ENCODE measurements around the gene CNTN6.
"Not testable (repeated sequence)": the region's sequence is repeated elsewhere in the genome, so short reads cannot be mapped to it uniquely, and the experiment has no call there.

Gene CNTN6

DNA sequence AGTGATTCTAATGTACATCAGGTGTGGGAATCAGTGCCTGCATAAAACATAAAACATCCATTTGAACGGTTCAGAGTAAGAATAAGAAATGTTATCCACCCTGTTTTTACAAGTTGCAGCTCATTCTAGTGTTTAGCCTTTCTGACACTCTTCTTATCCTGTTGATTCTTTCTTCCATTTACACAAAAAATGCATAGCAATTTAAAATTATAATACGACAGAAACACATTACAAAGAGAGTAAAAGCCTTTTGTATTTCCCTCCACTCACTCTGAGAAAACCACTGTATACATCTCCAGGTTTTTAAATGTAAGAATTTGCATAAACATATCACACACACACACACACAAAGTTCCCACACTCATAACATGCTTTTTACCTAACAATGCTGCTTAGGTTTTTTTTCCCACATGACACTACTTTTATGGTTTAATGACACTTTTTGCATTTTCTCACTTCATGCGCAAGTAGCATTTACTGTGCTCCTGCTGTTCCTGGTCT, 199.8 kb downstream of the CNTN6 start:
- no peak for DNase-seq

DNA sequence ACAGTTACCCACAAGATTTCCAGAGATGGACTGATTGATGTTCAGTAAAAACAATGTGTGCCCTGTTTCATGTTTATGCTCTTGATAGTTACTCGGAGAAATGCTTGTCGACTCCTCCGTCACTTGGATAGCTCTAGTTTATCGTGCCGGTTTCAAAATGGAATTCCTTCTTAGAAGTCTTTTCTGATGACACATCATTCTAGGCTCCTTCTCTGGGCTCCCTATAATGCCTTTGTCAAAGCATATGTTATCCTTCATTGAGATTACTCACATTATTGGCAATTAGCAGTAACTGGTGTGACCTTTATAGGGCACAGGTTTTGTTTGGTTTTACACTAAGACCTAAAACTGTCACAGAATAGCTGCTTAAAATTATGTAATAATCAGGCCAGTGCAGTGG, 201.8 kb downstream of the CNTN6 start:
- DNase-seq = no peak

DNA sequence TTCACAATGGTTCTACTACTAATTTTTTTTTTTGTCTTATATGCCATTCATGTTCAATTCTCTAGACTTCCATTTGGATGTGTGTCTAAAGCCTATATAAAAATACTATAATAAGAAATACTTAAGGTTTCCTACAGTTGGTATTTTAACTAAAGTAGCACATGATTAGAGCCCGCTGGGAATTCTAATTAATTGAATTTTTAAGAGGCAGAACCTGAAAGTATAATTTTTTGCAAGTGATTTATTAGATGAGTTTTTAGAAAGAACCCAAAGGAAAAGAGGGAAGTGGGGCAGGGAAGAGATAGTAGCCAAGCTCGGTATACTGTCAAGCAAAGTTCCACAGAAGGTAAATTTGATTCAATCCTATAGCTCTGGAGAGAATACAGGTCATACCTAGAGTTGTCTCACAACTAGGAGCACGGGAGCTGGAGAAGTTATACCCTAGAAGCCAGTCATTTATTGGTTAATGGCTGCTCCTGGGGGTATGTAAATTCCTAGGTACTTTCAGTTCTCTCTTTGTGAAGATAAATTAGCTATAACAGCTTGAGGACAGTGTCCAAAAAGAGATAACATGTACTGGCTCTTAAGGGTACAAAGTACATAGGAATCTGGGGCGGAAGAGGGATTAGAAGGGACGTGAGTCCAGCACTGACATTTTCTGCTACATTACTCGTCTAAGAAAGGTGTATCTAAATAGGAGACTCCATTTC, 225.6 kb downstream of the CNTN6 start:
- DNase-seq = no peak

DNA sequence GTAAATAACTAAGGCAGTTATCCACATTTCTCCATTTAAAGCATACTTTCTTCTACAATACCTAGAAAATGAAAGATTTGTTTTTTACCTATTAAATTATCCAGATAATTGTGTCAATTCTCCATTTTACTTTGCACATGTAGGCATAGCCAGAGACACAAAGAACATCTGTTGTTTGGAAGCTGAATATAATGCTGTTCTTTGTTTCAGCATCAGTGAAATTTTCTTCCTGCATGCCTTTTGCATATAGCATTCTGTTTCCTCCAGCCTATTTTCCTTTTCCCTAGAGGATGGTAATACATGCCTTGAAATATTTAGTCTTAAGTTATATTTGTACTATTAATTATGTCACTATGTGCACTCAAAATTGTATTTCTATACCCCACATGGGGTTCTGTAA, 233.7 kb downstream of the CNTN6 start:
- DNase-seq = no peak

DNA sequence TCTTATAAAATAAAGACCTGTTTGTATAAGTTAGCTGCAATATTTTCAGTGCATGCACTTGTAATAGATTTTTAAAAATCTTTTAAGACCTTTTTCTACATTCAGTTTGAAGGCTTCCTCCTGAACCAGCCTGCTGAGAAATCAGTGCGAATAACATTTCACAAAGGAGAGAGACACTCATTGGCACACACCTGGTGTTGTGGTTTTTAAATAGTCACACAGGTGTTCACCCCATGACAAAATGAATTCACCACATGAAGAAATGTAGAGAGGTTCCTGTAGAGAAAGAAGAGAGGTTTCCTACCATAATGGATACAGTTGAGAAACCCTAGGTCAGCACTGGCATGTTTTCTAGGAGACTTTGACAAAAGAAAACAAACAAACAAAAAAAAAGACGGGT, 237.3 kb downstream of the CNTN6 start:
- no peak for DNase-seq

DNA sequence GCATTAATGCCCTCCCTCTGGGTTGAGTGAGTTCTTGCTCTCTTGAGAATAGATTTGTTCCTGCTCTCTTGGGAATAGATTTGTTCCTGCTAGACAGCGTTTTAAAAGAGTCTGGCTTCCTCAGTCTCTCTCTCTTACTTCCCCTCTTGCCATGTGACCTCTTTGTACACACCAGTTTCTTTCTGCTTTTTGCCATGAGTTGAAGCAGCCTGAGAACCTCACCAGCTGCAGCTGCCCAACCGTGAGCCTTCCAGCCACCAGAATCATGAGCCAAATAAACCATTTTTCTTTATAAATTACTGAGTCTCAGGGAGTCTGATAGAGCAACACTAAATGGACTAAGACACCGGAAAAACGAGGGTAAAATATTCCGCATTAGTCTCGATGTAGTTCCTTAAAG, 253.6 kb downstream of the CNTN6 start:
- no peak for DNase-seq

DNA sequence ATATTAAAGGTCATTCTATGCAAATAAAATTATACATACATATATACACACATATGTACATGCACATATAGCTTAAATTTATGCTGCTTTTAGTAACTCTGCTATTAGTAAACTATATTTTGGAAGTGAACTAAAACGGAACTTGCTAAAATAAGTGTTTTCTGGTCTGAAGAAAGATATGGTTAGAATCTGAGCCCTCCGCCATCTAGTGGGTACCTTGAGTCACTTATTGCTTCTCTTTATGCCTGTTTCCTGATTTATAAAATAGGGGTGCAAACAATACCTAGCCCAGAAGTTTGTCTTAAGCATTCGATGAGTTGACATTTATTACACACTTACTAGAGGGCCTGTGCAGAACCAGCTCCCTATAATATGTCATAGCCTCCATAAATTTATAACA, 255.7 kb downstream of the CNTN6 start:
- no peak for DNase-seq

DNA sequence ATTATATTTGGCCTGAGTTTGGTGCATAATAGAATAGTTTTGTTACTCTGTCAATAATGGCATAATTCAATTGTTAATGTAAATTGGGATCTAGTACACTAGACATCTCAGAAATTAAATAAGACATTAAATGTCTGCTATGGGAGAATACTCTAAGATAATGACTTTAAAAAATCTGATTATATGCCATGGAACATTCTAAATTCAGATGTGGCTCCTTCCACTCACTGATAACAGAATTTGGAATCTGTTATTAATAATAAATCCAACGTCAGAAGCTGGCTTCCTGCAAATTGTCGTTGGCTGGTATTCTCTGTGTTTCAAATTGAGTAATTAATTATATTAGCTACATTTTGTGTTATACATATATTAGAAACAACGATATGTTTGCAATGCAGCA, 258.1 kb downstream of the CNTN6 start:
- no peak for DNase-seq

DNA sequence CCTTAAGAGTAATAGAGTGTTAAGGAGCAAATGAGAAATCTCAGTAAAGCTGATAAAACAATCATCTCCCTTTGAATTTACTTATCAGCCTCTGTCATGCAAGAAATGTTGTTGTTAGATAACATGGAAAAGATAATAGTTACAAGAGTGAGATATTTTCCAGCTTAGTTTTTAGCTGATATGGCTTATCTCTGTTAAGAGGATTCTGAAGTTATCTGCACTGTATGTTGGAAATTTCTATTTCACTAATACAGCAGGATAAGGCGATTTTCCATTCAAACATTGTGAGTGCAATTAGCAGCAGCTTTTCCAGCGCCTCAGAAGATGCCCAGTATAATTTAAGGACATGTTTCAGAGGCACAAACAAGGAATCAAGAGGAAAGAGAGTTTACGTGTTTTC, 262.9 kb downstream of the CNTN6 start:
- no peak for DNase-seq

DNA sequence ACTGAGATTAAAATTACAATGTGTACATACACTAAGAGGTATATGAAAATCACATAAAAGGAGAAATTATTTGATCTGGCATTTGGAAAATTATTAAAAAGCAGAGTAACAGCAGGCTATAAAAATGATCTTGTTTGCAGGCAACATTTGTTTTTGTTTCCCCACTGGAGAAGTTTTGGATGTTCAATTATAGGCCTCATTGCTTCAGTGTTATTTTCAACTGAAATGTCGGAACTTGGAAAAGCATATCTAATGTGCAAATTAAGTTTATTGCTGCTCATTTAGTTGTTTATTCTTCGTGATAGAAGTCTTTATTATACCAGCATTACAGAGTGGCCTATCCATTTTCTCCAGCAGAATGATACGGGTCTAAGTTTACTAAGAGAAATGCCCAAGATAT, 263.3 kb downstream of the CNTN6 start:
- no peak for DNase-seq

DNA sequence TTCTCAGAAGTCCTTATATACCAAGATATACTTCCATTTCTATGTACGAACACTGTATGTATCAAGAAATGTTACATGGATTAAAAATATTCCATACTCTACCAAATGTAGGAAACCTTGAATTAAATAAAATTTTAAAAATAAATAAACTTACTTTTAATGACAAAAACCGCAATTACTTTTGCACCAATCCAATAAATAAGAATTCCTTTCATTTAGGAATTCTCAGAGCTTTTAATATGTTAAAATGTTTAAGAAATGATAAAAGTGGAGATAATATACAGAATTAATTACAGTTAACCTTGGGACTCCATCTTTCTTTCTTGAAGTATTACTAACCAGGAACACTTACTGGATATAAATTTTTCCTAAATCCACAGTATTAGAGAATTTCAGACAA, 272.7 kb downstream of the CNTN6 start:
- no peak for DNase-seq

DNA sequence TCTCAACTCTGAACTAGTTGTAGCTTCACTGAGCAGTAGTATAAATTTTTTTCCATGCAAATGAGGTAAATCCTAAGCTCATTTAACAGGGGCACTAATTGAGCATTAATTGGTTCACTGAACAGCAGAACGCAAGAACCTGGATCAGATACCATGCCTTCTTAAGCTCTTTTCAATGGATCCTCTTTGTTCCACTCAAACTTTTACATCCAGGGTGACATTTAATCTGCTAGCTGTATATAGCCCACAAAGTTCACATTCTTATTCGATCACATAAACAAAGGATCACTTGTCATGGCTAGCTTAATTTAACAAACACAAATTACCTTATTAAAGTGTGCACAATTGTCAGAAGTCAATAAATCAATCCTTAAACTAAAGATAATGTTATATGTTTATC, 281.6 kb downstream of the CNTN6 start:
- DNase-seq = no peak

DNA sequence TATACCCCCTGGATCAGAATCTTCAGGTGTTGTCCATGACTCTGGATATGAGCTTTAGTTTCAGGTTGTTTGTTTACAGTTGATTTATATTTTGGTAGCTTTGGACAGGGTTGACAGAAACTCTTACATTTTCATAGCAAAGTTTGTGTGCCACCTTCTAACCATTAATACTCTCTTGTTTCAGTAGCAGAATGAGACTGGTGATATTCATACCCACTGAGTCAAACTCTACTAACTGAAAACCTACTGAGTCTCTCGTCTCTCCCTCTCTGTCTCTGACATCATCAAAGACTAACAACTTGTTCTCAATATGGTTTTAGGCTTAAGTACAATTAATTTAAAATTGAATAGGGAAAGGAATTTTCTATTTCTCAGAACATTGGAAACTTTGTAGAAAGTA, 282.3 kb downstream of the CNTN6 start:
- no peak for DNase-seq

DNA sequence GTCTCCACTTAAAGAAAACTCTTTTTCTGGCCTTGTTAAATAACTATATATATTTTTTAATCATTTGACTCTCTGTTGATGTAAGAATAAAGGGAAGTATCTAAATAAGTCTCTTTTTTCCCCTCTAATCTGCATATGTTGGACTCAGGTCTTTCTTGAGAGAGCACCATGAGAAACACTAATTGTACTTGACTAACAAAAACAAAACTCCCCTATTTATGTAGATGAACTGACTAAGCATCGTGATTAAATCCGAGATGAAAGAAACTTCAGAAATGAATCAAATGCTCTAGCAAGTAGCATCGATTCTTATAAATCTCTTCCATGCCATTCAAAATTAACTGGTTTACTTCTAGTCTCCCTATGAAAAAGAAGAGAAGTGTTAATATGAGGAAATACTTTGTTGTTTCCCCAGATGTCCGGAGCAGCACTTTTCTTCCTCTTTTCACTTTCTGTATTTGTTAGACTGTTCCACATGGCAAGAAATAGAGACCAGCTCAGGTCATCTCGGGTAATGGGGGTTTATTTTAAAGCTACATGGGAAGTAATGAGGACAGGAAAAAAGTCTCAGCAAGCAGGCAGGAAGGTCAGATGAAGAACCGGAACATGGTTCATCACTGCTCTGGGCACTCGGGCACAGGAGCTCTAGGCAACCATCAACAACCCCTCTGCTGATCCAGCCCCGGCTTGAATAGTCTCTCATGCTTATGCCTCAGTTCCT, 288.3 kb downstream of the CNTN6 start:
- DNase-seq = no peak

DNA sequence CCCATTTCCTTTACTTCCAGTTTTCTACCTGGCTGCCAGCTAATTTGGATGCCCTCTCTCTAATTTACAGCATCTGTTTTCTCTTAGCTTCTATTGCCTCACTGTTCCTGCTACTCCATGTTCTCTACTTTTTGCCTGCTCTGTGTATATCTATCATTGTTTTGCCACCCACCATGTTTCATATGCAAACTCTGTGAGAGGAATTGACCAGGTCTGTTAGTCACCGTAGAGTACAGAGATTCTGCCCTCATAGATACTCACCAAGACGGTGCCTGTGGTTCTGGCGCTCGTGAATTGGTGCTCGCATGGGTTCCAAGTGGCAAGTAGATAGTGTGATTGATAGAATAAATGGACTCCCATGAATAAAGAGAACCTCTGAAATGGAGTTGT, 288.8 kb downstream of the CNTN6 start:
- DNase-seq = no peak

DNA sequence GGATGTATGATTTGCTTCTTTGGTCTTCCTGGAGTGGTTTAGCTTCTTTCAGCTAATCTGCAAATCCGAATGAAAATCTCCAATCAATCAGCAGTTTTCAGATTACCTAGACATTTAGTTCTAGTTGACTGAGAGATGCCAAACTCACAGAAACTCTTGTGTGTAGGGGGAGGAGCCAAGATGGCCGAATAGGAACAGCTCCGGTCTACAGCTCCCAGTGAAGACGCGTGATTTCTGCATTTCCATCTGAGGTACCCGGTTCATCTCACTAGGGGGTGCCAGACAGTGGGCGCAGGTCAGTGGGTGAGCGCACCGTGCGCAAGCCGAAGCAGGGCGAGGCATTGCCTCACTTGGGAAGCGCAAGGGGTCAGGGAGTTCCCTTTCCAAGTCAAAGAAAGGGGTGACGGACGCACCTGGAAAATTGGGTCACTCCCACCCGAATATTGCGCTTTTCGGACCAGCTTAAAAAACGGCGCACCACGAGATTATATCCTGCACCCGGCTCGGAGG, 294.6 kb downstream of the CNTN6 start:
- not testable (repeated sequence) for DNase-seq

DNA sequence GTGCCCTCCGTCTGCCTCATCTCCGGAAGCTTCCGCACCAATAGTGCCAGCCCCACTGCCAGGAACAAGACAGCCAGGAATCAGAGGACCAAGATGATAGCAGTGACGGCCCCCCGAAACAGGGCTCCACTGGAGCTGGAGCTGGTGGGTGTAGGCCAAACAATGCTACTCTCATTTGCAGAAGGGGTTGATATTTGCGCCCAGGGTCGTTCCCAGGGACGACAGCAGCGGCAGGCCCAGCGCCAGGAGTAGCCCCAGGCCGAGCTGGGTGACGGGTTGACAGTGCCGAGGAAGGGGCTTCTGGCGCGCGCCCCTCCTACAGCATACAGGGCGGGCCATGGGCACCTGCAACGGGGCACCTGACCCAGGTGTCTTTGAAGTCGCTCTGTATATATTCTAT, 301.4 kb downstream of the CNTN6 start:
- DNase-seq = no peak

DNA sequence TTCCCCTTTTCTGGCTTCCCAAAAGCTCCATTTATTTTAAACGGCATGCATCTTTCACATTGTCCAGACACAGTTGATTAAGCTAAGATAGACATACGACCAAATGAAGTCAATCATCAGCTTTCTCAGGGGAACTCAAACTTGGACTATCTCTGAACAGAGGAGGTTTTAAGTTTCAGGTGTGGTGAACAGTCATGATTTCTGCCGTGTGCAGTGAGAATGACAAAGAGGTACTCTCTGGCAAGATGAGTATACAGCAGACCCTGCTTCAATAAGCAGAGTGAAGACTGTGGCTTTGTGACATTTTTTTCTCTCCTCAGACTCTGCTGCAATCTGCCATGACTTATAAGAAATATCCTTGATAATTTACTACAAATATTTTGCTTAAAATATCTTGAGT, 307.7 kb downstream of the CNTN6 start:
- DNase-seq = no peak

DNA sequence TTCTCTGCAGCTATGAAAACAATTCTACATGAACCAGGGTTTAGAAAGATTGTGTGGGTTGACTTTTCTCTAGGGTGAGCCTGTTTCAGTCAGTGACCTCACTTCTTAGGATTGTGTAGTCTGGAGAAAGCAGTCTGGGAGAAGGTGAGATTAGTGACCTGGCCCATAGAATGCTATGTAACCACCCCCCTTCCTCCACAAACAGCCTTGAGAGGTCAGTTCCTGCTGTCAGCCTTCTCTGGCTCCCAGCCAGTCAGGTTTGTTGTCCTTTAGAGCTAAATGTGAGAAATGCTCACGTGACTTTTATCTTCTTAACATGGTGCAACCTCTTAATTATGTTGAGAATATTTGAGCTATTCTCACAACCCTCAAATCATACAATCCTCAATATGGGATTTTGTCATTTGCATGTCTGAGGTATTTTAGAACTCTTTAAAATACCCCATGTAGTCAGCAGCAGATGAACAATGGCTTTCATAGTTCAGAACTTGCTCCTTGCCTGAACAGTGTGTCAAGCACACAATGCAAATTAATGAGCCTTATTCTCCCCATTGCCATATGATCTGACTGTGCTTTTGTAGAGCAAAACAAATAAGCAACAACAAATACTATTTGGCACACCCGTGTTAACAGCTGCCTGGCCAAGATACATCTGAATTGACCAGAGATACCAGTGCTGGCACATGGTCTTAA, 311.6 kb downstream of the CNTN6 start:
- DNase-seq = no peak

DNA sequence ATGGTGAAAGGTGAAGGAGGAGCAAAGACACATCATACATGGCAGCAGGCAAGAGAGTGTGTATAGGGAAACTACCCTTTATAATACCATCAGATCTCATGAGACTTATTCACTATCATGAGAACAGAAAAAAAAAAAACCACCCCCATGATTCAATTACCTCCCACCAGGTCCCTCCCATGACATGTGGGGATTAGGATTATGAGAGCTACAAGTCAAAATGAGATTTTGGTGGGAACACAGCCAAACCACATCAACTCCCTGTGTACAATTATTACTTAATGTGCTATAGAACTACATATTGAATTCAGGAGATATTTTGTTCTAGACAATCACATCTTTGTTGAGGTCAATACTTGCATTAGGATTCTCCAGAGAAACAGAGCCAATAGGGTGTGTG, 313.4 kb downstream of the CNTN6 start:
- DNase-seq = no peak

DNA sequence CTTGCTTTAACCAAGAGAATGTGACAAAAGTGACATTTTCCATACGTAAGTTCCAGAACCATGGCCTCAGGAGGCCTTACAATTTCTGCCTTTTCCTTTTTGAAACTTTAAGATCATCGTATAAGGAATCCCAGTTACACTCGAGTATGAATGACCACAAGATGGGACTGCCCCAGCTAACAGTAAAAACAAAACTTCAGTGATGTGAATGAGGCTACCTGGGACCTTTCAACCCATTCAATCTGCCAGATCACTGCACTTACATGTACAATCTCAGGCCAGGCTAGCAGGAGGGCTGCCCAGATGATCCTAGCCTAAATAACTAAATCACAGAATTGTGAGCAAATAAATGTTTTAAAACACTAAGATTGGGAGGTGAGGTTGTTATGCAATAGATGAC, 328.8 kb downstream of the CNTN6 start:
- DNase-seq = no peak

DNA sequence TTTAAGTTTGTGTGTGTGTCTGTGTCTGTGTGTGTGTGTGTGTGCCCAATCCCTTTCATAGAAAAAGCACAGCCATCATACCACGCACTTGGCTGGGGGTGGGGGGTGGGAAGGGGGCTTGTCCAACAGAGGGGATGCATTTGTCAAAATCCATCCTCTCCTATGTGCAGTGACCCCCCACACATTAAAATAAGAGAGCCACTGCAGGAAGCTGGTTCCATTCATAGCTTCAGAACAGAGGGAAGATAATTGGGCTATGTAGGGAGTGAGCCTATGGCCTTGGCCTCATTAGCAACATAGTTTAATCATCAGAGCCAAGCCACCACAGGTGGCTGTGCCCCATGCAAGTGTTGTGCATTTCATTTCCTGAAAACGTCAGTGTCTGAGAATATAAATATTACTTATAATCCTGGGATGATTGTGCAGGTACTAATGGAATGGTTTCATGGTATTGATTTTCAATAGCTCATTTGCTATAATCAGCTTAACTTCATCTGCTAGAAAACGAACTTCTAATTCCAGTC, 330.8 kb downstream of the CNTN6 start:
- no peak for DNase-seq

DNA sequence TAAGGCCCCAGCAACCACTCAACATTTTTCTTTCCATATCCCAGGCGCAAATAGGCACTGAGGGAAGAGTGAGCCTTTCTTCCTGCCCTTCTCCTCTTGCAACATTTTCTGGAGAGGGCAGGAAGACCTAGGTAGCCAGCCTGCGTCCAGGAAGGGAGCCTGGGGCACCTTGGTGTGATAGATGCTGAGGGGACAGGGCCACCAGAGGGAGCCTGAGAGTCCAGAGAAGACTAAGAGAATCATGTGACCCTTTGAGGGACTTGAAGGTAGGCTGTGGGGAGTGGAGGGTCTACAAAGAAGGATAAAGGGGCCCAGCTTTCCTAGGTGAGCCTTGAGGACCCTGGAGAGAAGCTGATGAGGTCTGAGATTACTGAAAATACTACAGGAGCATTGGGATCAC, 346.6 kb downstream of the CNTN6 start:
- no peak for DNase-seq

DNA sequence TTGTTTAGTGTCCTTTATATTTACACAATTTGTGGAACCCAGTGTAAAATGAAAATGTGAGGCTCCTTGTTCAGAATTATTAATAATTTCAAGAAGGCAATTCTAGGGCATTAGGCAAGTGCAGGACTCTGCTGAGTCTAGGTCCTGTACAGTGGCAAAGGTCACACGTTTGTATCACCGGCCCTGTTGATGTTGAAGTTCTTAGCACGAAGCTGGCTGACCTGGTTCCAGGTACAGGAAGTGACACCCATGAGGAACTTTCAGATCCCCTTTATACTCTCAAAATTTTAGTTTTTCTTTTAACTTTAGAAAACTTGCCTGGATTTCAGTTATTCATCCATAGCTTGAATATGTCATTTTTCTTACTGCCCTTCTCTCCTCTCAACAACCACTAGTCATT, 349.4 kb downstream of the CNTN6 start:
- no peak for DNase-seq

All from 8988T (cell line).